ENCODE measurements around the gene ZBTB16.

The ZBTB16 gene

DNA sequence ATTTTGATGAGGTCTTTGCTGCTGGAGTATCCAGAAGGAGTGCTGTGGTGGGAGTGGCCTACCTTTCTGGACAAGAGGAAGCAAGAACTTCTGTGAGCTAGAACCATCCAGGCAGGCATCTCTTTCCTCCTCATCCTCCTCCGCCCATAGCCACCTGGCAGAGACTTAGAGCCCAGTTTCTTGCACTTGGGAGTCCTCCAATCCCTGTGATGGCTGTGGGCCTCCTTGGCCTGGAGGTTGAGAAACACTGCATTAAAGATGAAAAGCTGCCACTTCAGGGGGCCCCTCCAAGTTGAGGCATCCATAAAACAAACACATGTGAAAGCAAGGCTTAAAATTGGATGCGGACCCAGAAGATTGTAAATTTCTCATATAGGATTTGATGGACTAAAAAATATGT lies 110.3 kb downstream of the ZBTB16 start:
- ChIA-PET POLR2A (no interaction called here), CTCF (interaction anchor here (1.2 kb wide), 1 partner anchor 9 kb away, joined by 4 read pairs; no protein-coding TSS in a partner anchor)
- TF ChIP-seq NFRKB (IDR thresholded peaks at IDR 0.05) (no peak), ELF4 (IDR thresholded peaks at IDR 0.05) (no peak), LEF1 (IDR thresholded peaks at IDR 0.05; ENCODE audit: borderline replicate concordance) (no peak), HDGF (IDR thresholded peaks at IDR 0.05; ENCODE audit: borderline replicate concordance) (no peak), BHLHE40 (IDR thresholded peaks at IDR 0.05; ENCODE audit: borderline replicate concordance) (no peak), CTBP1 (IDR thresholded peaks at IDR 0.05; ENCODE audit: borderline replicate concordance) (no peak)
- no peak for DNase-seq (ENCODE audit: extremely low spot score)

DNA sequence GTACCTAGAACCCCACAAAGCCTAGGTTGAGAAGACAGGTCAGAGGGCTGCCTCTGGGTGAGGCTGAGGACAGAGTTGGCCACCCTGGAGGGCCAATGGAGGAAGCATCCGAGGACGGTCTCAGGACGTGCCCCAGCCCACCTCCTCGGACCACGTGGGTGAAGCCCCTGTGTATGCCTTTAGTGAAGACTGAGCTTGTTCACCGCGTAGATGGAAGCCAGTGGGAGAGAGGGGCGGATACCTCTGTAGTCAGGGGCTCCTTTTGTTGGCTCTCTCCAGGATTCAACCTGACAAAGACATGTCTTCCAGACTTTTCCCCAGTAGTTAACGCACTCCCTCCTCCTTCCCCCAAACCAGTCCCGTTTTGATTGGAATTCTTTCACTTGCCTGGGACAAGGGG lies 110.7 kb downstream of the ZBTB16 start:
- POLR2A ChIA-PET = no interaction called here
- CTCF ChIA-PET = interaction anchor here (1.2 kb wide), 1 partner anchor 9 kb away, joined by 4 read pairs; no protein-coding TSS in a partner anchor
- TF ChIP-seq TARDBP (IDR thresholded peaks at IDR 0.05) (no peak), FOXK2 (IDR thresholded peaks at IDR 0.05) (no peak), ARNT (IDR thresholded peaks at IDR 0.05) (no peak), NFRKB (IDR thresholded peaks at IDR 0.05) (no peak), BHLHE40 (IDR thresholded peaks at IDR 0.05; ENCODE audit: borderline replicate concordance) (no peak), SUZ12 (IDR thresholded peaks at IDR 0.05) (no peak), L3MBTL2 (conservative IDR thresholded peaks at IDR 0.05) (no peak), HDGF (IDR thresholded peaks at IDR 0.05; ENCODE audit: borderline replicate concordance) (no peak), LEF1 (IDR thresholded peaks at IDR 0.05; ENCODE audit: borderline replicate concordance) (no peak), FOXM1 (IDR thresholded peaks at IDR 0.05; ENCODE audit: borderline replicate concordance) (no peak), CTBP1 (IDR thresholded peaks at IDR 0.05; ENCODE audit: borderline replicate concordance) (no peak), PKNOX1 (IDR thresholded peaks at IDR 0.05) (no peak), SP1 (IDR thresholded peaks at IDR 0.05) (no peak), ZNF384 (IDR thresholded peaks at IDR 0.05) (no peak), FOXA1 (IDR thresholded peaks at IDR 0.05) (no peak), ELF4 (IDR thresholded peaks at IDR 0.05) (no peak)
- no peak for DNase-seq (ENCODE audit: extremely low spot score)

- CTCF ChIA-PET = interaction anchor here (0.8 to 1.8 kb wide), 3 partner anchors 10 to 21 kb away, joined by 3 to 6 read pairs (median 3); no protein-coding TSS in a partner anchor
- DNase-seq (ENCODE audit: extremely low spot score) = no peak
- TF ChIP-seq LEF1 (IDR thresholded peaks at IDR 0.05; ENCODE audit: borderline replicate concordance) = no peak
- no peak for TF ChIP-seq ARNT (IDR thresholded peaks at IDR 0.05)
- no peak for TF ChIP-seq TARDBP (IDR thresholded peaks at IDR 0.05)
- no peak for TF ChIP-seq FOXK2 (IDR thresholded peaks at IDR 0.05)
- no peak for TF ChIP-seq NFRKB (IDR thresholded peaks at IDR 0.05)
- TF ChIP-seq CTBP1 (IDR thresholded peaks at IDR 0.05; ENCODE audit: borderline replicate concordance) = no peak
- TF ChIP-seq BHLHE40 (IDR thresholded peaks at IDR 0.05; ENCODE audit: borderline replicate concordance) = no peak
- no peak for TF ChIP-seq ZNF384 (IDR thresholded peaks at IDR 0.05)
- TF ChIP-seq ELF4 (IDR thresholded peaks at IDR 0.05) = no peak
- TF ChIP-seq HDGF (IDR thresholded peaks at IDR 0.05; ENCODE audit: borderline replicate concordance) = no peak
- TF ChIP-seq FOXA1 (IDR thresholded peaks at IDR 0.05) = no peak
- no peak for TF ChIP-seq SUZ12 (IDR thresholded peaks at IDR 0.05)
- POLR2A ChIA-PET = no interaction called here
These were observed 111.9 kb downstream of the ZBTB16 start for GRCh38 chr11:114171257-114172054.

DNA sequence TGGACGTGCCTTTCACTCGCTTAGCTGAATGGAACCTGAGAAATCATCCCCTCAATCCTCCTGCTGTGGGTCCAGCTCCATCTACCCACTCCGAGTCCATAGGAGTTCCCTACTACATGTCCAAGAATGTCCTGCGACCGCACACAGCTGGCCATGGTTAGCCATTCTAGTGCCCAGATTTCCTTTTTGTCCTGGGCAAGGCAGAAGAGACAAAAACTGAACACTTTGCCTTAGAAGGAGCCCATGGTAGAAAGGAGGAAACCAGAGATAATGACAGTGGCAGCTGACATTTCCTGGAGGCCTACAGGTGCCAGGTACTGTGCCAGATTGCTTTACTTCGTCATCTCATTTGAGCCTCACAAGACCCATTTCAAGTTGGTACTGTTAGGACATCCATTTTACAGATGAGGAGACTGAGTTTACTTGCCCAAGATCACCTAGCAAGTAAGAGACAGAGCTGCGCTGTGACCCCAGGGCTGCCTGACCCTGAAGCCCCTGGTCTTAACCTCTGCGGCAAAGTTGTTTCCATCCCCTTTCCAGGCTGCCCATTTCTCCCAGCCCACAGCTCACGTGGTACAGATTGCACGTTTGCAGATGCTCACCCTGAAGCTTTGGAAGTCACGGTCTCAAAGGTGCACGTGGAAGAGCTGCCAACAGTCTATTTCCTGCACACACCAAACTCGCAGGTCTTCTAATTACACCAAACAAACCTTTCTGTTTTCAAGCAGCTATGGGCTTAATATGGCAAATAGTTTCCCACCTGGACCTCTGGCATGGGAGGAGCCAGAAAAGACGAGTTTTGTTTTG lies 112.7 kb downstream of the ZBTB16 start:
- POLR2A ChIA-PET = no interaction called here

GRCh38 chr11:114172871-114173444 lies 113.4 kb downstream of the ZBTB16 start:
- POLR2A ChIA-PET = no interaction called here
- CTCF ChIA-PET = interaction anchor here (1.8 kb wide), 1 partner anchor 20 kb away, joined by 6 read pairs; no protein-coding TSS in a partner anchor
- no peak for TF ChIP-seq BHLHE40 (IDR thresholded peaks at IDR 0.05; ENCODE audit: borderline replicate concordance)
- no peak for TF ChIP-seq NFRKB (IDR thresholded peaks at IDR 0.05)
- no peak for TF ChIP-seq ELF4 (IDR thresholded peaks at IDR 0.05)
- TF ChIP-seq SUZ12 (IDR thresholded peaks at IDR 0.05) = no peak
- TF ChIP-seq TARDBP (IDR thresholded peaks at IDR 0.05) = no peak
- TF ChIP-seq L3MBTL2 (conservative IDR thresholded peaks at IDR 0.05) = no peak
- TF ChIP-seq ARNT (IDR thresholded peaks at IDR 0.05) = no peak
- no peak for TF ChIP-seq HDGF (IDR thresholded peaks at IDR 0.05; ENCODE audit: borderline replicate concordance)
- no peak for TF ChIP-seq FOXM1 (IDR thresholded peaks at IDR 0.05; ENCODE audit: borderline replicate concordance)
- TF ChIP-seq FOXK2 (IDR thresholded peaks at IDR 0.05) = no peak
- no peak for DNase-seq (ENCODE audit: extremely low spot score)

More for the DNA sequence above, 112.7 kb downstream of the ZBTB16 start:
- CTCF ChIA-PET = interaction anchor here (0.8 to 1.8 kb wide), 3 partner anchors 9 to 22 kb away, joined by 3 to 6 read pairs (median 3); no protein-coding TSS in a partner anchor
- no peak for DNase-seq (ENCODE audit: extremely low spot score)
- TF ChIP-seq SP1 (IDR thresholded peaks at IDR 0.05) (no peak), SUZ12 (IDR thresholded peaks at IDR 0.05) (no peak), FOXA1 (IDR thresholded peaks at IDR 0.05) (no peak), BHLHE40 (IDR thresholded peaks at IDR 0.05; ENCODE audit: borderline replicate concordance) (no peak), FOXM1 (IDR thresholded peaks at IDR 0.05; ENCODE audit: borderline replicate concordance) (no peak), ELF4 (IDR thresholded peaks at IDR 0.05) (no peak), HDGF (IDR thresholded peaks at IDR 0.05; ENCODE audit: borderline replicate concordance) (no peak), NFRKB (IDR thresholded peaks at IDR 0.05) (no peak), FOXK2 (IDR thresholded peaks at IDR 0.05) (no peak), L3MBTL2 (conservative IDR thresholded peaks at IDR 0.05) (no peak), CTBP1 (IDR thresholded peaks at IDR 0.05; ENCODE audit: borderline replicate concordance) (no peak), TARDBP (IDR thresholded peaks at IDR 0.05) (no peak)

GRCh38 chr11:114173843-114174242 lies 114.3 kb downstream of the ZBTB16 start:
- ChIA-PET CTCF (no interaction called here), POLR2A (no interaction called here)
- TF ChIP-seq CTBP1 (IDR thresholded peaks at IDR 0.05; ENCODE audit: borderline replicate concordance) (no peak), ZNF384 (IDR thresholded peaks at IDR 0.05) (no peak), LEF1 (IDR thresholded peaks at IDR 0.05; ENCODE audit: borderline replicate concordance) (no peak), ARNT (IDR thresholded peaks at IDR 0.05) (no peak), TARDBP (IDR thresholded peaks at IDR 0.05) (no peak), FOXA1 (IDR thresholded peaks at IDR 0.05) (no peak), L3MBTL2 (conservative IDR thresholded peaks at IDR 0.05) (no peak), HDGF (IDR thresholded peaks at IDR 0.05; ENCODE audit: borderline replicate concordance) (no peak), SP1 (IDR thresholded peaks at IDR 0.05) (no peak), FOXK2 (IDR thresholded peaks at IDR 0.05) (no peak), ELF4 (IDR thresholded peaks at IDR 0.05) (no peak), NFRKB (IDR thresholded peaks at IDR 0.05) (no peak), SUZ12 (IDR thresholded peaks at IDR 0.05) (no peak)
- no peak for DNase-seq (ENCODE audit: extremely low spot score)

Data from HEK293T (cell line).